ENCODE data around the gene MFAP3L.

DNA sequence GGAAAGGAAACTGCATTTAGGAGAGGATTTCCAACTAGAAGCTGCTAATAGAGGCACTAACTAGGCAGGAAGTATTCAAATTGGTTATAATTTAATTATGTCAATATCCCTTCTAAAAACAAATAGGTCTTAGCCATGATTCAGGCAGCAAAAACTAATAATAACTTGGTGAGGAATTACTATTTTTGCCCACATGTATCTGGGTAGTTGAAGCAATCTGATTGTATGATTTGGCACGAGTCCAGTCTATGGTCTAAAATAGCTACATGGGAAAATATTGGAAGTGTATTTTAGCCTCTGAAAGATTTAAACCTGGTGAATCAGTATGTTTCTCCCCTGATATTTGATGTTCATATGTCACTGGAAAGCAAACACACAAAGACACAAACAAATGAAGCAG is 62.2 kb downstream of the MFAP3L start:
- TF ChIP-seq, protein P1, sequence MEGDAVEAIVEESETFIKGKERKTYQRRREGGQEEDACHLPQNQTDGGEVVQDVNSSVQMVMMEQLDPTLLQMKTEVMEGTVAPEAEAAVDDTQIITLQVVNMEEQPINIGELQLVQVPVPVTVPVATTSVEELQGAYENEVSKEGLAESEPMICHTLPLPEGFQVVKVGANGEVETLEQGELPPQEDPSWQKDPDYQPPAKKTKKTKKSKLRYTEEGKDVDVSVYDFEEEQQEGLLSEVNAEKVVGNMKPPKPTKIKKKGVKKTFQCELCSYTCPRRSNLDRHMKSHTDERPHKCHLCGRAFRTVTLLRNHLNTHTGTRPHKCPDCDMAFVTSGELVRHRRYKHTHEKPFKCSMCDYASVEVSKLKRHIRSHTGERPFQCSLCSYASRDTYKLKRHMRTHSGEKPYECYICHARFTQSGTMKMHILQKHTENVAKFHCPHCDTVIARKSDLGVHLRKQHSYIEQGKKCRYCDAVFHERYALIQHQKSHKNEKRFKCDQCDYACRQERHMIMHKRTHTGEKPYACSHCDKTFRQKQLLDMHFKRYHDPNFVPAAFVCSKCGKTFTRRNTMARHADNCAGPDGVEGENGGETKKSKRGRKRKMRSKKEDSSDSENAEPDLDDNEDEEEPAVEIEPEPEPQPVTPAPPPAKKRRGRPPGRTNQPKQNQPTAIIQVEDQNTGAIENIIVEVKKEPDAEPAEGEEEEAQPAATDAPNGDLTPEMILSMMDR (IDR thresholded peaks at IDR 0.05) = no peak
- no peak for TF ChIP-seq POLR2A (IDR thresholded peaks at IDR 0.05)
